ENCODE results near the gene OLA1. TPM values are rescaled to one million over a fixed set of nuclear protein-coding genes. Genes with fewer than 3 reads are reported as not detected.

OLA1 gene
- total and polyA plus RNA-seq, 9 of the 15 experiments (the other 6 are each of a cell fraction or from before 2014, with no cell fraction given): 208 to 353 (median 225) TPM

- TF ChIP-seq ZNF121 (CRISPR knock-in tag; conservative IDR thresholded peaks at IDR 0.05) (no peak), FOXP4 (CRISPR knock-in tag; IDR thresholded peaks at IDR 0.05; ENCODE audit: borderline replicate concordance) (no peak), TAL1 (IDR thresholded peaks at IDR 0.05) (0 out of 2 replicates have a peak, but pooled peaks have one; percentile 12), SREBF2 (CRISPR knock-in tag; IDR thresholded peaks at IDR 0.05) (no peak), EP300 (IDR thresholded peaks at IDR 0.05; ENCODE audit: low read length) (peak; percentile 63), SRSF1 (IDR thresholded peaks at IDR 0.05; ENCODE audit: low read depth, low read length) (no peak), HDAC1 (IDR thresholded peaks at IDR 0.05) (0 out of 4 replicates have a peak, but pooled peaks of 1 of the 2 experiments have one; percentile 19), ZNF324 (CRISPR knock-in tag; IDR thresholded peaks at IDR 0.05) (no peak), SMARCA4 (IDR thresholded peaks at IDR 0.05) (peak; percentile 69), ARNT (IDR thresholded peaks at IDR 0.05) (peak in 1 of 2 experiments; percentile 61; a peak in 1 of 4 replicates), RBM25 (IDR thresholded peaks at IDR 0.05; ENCODE audit: low read depth, low read length, severe bottlenecking) (peak; percentile 79), RCOR1 (IDR thresholded peaks at IDR 0.05; ENCODE audit: borderline replicate concordance in 1 of 2, low read depth in 2 of 2, low read length in 2 of 2) (peak in 1 of 2 experiments; percentile 48; a peak in 2 of 4 replicates), JUND (IDR thresholded peaks at IDR 0.05; ENCODE audit: borderline replicate concordance, low read depth, low read length) (peak; percentile 95), JUND (tag; IDR thresholded peaks at IDR 0.05; ENCODE audit: borderline replicate concordance, low read depth, low read length) (peak; percentile 92), HDGF (IDR thresholded peaks at IDR 0.05) (no peak), STAG1 (CRISPR knock-in tag; IDR thresholded peaks at IDR 0.05; ENCODE audit: borderline replicate concordance) (0 out of 2 replicates have a peak, but pooled peaks have one; percentile 7), HMG20A (CRISPR knock-in tag; conservative IDR thresholded peaks at IDR 0.05) (no peak), FOXO4 (CRISPR knock-in tag; IDR thresholded peaks at IDR 0.05) (no peak), DIDO1 (tag; IDR thresholded peaks at IDR 0.05; ENCODE audit: low read depth) (0 out of 2 replicates have a peak, but pooled peaks have one; percentile 11), SOX6 (IDR thresholded peaks at IDR 0.05) (peak; percentile 71), PRDM10 (IDR thresholded peaks at IDR 0.05; ENCODE audit: partially characterized antibody) (peak; percentile 27), NFXL1 (CRISPR knock-in tag; IDR thresholded peaks at IDR 0.05) (no peak)
These were observed 208.5 kb downstream of the OLA1 start (continued) for GRCh38 chr2:174039551-174040416.

Data from K562 (cell line).